ENCODE results near the gene HRC. TPM values are rescaled to one million over a fixed set of nuclear protein-coding genes. Genes with fewer than 3 reads are reported as not detected.

Gene HRC
- total RNA-seq, 6 experiments from 2014 or later = not detected

DNA sequence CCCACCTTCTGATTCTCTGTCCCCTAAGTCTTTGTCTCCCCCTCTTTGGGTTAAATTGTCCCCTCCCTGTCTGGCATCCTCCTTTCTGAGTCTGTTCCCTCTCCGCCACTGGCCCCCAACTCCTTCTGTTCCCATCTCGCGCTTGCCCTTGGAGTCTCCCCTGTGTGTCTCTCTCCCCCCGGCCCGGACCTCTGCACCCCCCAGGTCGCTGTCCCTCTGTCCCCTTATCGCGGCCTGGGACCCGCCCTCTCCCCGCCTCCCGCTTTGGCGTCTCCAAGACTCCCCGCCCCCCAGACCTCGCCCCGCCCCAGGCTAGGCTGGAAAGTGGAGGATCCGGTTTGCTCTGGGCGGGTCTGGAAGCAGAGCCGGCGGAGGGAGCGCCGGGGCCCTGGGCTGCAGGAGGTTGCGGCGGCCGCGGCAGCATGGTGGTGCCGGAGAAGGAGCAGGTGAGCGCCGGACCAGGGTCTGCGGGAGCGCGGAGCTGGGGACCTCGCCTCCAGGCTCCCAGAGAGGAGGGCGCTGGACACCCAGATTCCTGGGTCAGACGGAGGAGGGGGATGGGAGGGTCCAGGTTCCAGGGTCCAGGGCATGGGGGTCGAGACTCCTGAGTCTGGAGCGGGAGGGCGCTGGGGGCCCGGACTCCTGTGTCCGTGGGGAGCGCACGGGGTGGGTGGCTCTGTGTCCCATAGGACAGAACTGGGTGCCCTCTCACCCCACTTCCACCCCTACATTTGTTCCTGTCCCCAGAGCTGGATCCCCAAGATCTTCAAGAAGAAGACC, 2.4 kb upstream of the HRC start, which contains the start of gene TRPM4:
Gene TRPM4, plus strand, starts transcription at position 348 of the 780 bp plus-strand sequence. Its CDS starts 75 bp downstream, at position 423.
- H3K4me3 Mint-ChIP-seq = peak within 1 kb of the TSS; percentile 96
- H3K36me3 Mint-ChIP-seq (ENCODE audit: low read depth) = peaks cover 31% of the 10 kb centered on the region
- TF ChIP-seq, protein P1, sequence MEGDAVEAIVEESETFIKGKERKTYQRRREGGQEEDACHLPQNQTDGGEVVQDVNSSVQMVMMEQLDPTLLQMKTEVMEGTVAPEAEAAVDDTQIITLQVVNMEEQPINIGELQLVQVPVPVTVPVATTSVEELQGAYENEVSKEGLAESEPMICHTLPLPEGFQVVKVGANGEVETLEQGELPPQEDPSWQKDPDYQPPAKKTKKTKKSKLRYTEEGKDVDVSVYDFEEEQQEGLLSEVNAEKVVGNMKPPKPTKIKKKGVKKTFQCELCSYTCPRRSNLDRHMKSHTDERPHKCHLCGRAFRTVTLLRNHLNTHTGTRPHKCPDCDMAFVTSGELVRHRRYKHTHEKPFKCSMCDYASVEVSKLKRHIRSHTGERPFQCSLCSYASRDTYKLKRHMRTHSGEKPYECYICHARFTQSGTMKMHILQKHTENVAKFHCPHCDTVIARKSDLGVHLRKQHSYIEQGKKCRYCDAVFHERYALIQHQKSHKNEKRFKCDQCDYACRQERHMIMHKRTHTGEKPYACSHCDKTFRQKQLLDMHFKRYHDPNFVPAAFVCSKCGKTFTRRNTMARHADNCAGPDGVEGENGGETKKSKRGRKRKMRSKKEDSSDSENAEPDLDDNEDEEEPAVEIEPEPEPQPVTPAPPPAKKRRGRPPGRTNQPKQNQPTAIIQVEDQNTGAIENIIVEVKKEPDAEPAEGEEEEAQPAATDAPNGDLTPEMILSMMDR (IDR thresholded peaks at IDR 0.05) = no peak
- H3K27me3 Mint-ChIP-seq (ENCODE audit: insufficient read depth) = peaks cover 12% of the 10 kb centered on the region
- H3K27ac Mint-ChIP-seq = peak within 1 kb of the TSS; percentile 77
- no peaks in the 10 kb centered on the region for H3K9me3 Mint-ChIP-seq
- peaks cover 29% of the 10 kb centered on the region for H3K4me1 Mint-ChIP-seq (ENCODE audit: low read depth)
- DNase-seq = peak; percentile 64

- DNase-seq = no peak
- Mint-ChIP-seq H3K9me3 (no peaks in the 10 kb centered on the region; the same call in 1 of the 2 replicates), H3K27me3 (ENCODE audit: insufficient read depth) (peaks cover 12% of the 10 kb centered on the region), H3K27ac (no peak overlapping the region), H3K36me3 (ENCODE audit: low read depth) (peaks cover 29% of the 10 kb centered on the region), H3K4me1 (ENCODE audit: low read depth) (peaks cover 24% of the 10 kb centered on the region), H3K4me3 (no peak overlapping the region)
- TF ChIP-seq, protein P1 (IDR thresholded peaks at IDR 0.05) = no peak
Observed at GRCh38 chr19:49155820-49156346, 687 bp upstream of the HRC start.

- H3K27ac Mint-ChIP-seq = no peak overlapping the region
- H3K4me1 Mint-ChIP-seq (ENCODE audit: low read depth) = peaks cover 15% of the 10 kb centered on the region
- peaks cover 12% of the 10 kb centered on the region for H3K27me3 Mint-ChIP-seq (ENCODE audit: insufficient read depth)
- no peaks in the 10 kb centered on the region; the same call in 1 of the 2 replicates for H3K9me3 Mint-ChIP-seq
- peaks cover 17% of the 10 kb centered on the region for H3K36me3 Mint-ChIP-seq (ENCODE audit: low read depth)
- DNase-seq = no peak
- H3K4me3 Mint-ChIP-seq = no peak overlapping the region
- TF ChIP-seq, protein P1 (IDR thresholded peaks at IDR 0.05) = no peak
Observed at GRCh38 chr19:49154279-49154678, 917 bp downstream of the HRC start.

GRCh38 chr19:49153167-49153809, 1.9 kb downstream of the HRC start:
- no peak overlapping the region for H3K4me3 Mint-ChIP-seq
- peaks cover 12% of the 10 kb centered on the region for H3K27me3 Mint-ChIP-seq (ENCODE audit: insufficient read depth)
- peaks cover 14% of the 10 kb centered on the region for H3K36me3 Mint-ChIP-seq (ENCODE audit: low read depth)
- H3K9me3 Mint-ChIP-seq = no peaks in the 10 kb centered on the region; the same call in 1 of the 2 replicates
- DNase-seq = no peak
- TF ChIP-seq, protein P1 (IDR thresholded peaks at IDR 0.05) = no peak
- peaks cover 14% of the 10 kb centered on the region for H3K4me1 Mint-ChIP-seq (ENCODE audit: low read depth)
- H3K27ac Mint-ChIP-seq = no peak overlapping the region

DNA sequence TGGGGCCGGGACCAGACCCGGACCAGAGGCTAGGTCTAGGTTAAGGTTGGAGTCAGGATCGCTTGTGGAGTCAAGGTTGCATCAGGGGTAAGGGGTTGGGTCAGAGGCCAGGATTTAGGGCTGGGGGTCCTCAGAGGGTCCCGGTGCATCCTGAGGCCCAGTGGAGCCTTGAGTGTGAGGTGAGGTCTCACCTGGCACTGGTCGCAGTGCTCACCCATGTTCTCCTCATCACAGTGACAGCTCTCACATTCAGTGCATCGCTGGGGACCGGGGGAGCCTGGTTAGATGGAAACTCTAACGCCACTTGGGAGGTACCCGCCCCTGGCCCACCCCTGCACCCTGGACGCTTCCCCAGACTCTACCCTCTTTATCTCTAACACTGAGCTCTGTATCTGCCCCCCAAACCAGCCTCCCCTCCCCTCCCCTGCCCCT, 3.1 kb downstream of the HRC start:
- Mint-ChIP-seq H3K9me3 (no peaks in the 10 kb centered on the region; the same call in 1 of the 2 replicates), H3K27me3 (ENCODE audit: insufficient read depth) (peaks cover 11% of the 10 kb centered on the region), H3K4me3 (no peak overlapping the region), H3K4me1 (ENCODE audit: low read depth) (peaks cover 11% of the 10 kb centered on the region; the same call in 1 of the 2 replicates), H3K36me3 (ENCODE audit: low read depth) (peaks cover 11% of the 10 kb centered on the region), H3K27ac (no peak overlapping the region)
- TF ChIP-seq, protein P1 (IDR thresholded peaks at IDR 0.05) = no peak
- DNase-seq = no peak
